T-helper 1 cell treated with Interleukin-12 subunit alpha and Interleukin-12 subunit beta and Interleukin-4 antibody, amounts not matched to agents 30 μg/mL and 1 μg/mL, for 36 hours (primary cell): ENCODE data around the gene PLEKHM1.

ENCODE experiments used
- H3K27ac Mint-ChIP-seq: one replicate; pipeline ENCODE4 v1.8.0; 2021; ENCODE audit warnings: mild to moderate bottlenecking, mixed read lengths
- H3K27me3 Mint-ChIP-seq: one replicate; pipeline ENCODE4 v1.8.0; 2021; ENCODE audit warnings: low read depth, mixed read lengths
- H3K36me3 Mint-ChIP-seq: one replicate; pipeline ENCODE4 v1.8.0; 2021; ENCODE audit warnings: low read depth, mixed read lengths
- H3K4me1 Mint-ChIP-seq: one replicate; pipeline ENCODE4 v1.8.0; 2021; ENCODE audit warnings: low read depth, mixed read lengths
- H3K4me3 Mint-ChIP-seq: one replicate; pipeline ENCODE4 v1.8.0; 2021; ENCODE audit warnings: mild to moderate bottlenecking, moderate library complexity, mixed read lengths
- H3K9me3 Mint-ChIP-seq: one replicate; pipeline ENCODE4 v1.8.0; 2021; ENCODE audit warnings: mixed read lengths

The PLEKHM1 gene

DNA sequence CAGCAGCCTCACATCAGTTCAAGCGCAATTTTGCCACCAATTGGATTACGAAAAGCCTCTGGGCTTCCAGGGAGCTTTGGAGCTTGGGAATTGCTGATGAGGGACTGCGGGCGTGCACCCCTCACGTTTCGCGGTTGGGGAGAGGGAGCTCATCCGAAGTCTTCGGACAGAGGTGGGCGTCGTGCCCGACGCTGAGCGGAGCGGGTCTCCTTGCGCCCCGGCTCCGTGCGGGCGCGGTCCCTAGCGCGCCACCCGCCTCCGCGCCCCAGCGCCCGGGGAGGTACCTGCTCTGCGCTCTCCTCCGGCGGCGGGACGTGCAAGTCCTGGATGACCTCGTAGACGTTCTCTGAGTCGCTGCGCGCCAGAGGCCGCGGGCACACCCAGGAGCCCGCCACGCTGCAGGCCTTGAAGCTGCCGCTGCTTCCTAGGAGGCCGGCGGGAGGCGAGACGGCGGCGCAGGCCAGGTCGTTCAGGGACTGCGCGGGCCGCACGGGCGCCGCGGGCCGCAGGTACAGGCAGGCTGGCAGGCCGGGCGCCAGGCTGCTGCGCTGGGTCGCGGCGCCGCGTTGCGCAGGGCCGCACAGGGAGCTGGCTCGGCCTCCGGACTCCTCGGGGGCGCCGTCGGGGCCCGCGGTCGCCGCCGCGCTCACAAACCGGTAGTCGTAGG, 61.0 kb downstream of the PLEKHM1 start:
- H3K27ac Mint-ChIP-seq, result no peak overlapping the region
- no peaks in the 10 kb centered on the region for H3K27me3 Mint-ChIP-seq
- H3K9me3 Mint-ChIP-seq, result no peaks in the 10 kb centered on the region
- no peak overlapping the region for H3K4me3 Mint-ChIP-seq
- H3K4me1 Mint-ChIP-seq, result peaks cover 15% of the 10 kb centered on the region
- peaks cover 9% of the 10 kb centered on the region for H3K36me3 Mint-ChIP-seq

DNA sequence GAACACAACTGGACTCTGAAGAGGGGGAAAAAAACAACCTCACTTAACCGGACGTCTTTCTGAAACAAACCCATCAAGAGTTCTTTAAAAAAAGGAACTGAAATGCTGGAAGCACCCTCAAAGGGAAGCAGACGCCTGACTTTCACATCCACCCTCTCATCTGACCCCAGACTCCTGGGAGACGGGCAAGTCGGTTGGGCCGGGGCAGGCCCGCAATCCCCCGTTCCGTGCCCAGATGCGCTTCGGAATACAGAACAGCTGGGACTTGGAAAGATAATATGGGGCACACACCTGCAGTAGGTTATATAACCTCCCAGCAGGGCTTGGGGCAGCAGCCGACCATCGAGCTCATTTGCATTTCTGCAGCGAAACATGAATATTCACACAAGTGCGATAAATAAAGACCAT, 61.6 kb downstream of the PLEKHM1 start:
- no peaks in the 10 kb centered on the region for H3K9me3 Mint-ChIP-seq
- peaks cover 9% of the 10 kb centered on the region for H3K36me3 Mint-ChIP-seq
- H3K4me3 Mint-ChIP-seq, result peak overlapping the region; percentile 56
- peak overlapping the region; percentile 20 for H3K27ac Mint-ChIP-seq
- H3K4me1 Mint-ChIP-seq, result peaks cover 15% of the 10 kb centered on the region
- H3K27me3 Mint-ChIP-seq, result no peaks in the 10 kb centered on the region

GRCh38 chr17:45428050-45428617, 62.4 kb downstream of the PLEKHM1 start:
- Mint-ChIP-seq H3K36me3 (peaks cover 11% of the 10 kb centered on the region), H3K4me3 (peak overlapping the region; percentile 56), H3K4me1 (peaks cover 15% of the 10 kb centered on the region), H3K9me3 (no peaks in the 10 kb centered on the region), H3K27me3 (no peaks in the 10 kb centered on the region), H3K27ac (peak overlapping the region; percentile 13)

GRCh38 chr17:45427181-45427835, 63.2 kb downstream of the PLEKHM1 start:
- H3K4me1 Mint-ChIP-seq, result peaks cover 15% of the 10 kb centered on the region
- H3K9me3 Mint-ChIP-seq, result no peaks in the 10 kb centered on the region
- peaks cover 11% of the 10 kb centered on the region for H3K36me3 Mint-ChIP-seq
- H3K27me3 Mint-ChIP-seq, result no peaks in the 10 kb centered on the region
- no peak overlapping the region for H3K27ac Mint-ChIP-seq
- no peak overlapping the region for H3K4me3 Mint-ChIP-seq

- H3K27me3 Mint-ChIP-seq, result no peaks in the 10 kb centered on the region
- no peak overlapping the region for H3K27ac Mint-ChIP-seq
- H3K4me1 Mint-ChIP-seq, result peaks cover 15% of the 10 kb centered on the region
- H3K9me3 Mint-ChIP-seq, result no peaks in the 10 kb centered on the region
- peaks cover 11% of the 10 kb centered on the region for H3K36me3 Mint-ChIP-seq
- no peak overlapping the region for H3K4me3 Mint-ChIP-seq
Measured at GRCh38 chr17:45426561-45426960, 64.0 kb downstream of the PLEKHM1 start.

DNA sequence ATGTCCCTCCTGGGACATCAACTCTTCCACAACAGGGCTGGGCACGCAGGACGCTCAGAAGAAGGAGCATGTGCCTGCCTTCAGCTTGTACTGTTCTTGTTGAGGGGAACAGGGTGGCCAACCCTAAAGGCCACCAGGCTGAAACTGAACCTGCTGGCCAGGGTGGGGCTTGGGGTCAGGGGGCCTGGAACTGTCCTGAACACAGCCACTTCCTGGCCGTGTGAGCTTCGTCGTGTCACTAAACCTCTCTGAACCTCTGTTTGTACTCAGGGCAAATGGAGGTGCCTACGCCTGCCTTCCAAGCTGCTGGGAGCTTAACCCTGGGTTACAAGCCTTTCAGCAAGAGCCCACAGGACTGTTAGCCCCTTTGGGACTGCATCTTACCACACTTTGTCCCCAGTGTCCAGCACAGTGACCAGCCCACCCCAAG, 64.5 kb downstream of the PLEKHM1 start:
- H3K4me1 Mint-ChIP-seq, result peaks cover 15% of the 10 kb centered on the region
- no peak overlapping the region for H3K4me3 Mint-ChIP-seq
- no peak overlapping the region for H3K27ac Mint-ChIP-seq
- no peaks in the 10 kb centered on the region for H3K27me3 Mint-ChIP-seq
- peaks cover 11% of the 10 kb centered on the region for H3K36me3 Mint-ChIP-seq
- no peaks in the 10 kb centered on the region for H3K9me3 Mint-ChIP-seq

GRCh38 chr17:45425125-45425983, 65.2 kb downstream of the PLEKHM1 start:
- Mint-ChIP-seq H3K4me1 (peaks cover 11% of the 10 kb centered on the region), H3K4me3 (no peak overlapping the region), H3K36me3 (peaks cover 7% of the 10 kb centered on the region)

DNA sequence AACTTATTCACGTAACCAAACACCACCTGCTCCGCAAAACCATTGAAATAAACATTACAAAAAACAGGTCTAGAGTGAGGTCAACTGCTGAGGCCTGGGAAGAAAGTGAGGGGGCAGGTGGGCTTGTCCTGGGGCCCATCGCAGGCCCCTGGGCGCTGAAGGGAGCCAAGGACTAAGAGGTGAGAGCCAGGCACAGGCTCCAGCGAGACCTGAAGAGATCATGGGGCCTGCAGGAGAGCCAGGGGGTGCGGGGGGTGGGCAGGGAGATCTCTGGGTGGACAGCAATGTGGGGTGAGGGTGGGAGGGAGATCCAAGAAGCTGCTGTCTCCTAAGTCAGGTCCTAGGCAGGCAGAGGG, 65.8 kb downstream of the PLEKHM1 start:
- H3K4me3 Mint-ChIP-seq, result no peak overlapping the region
- peaks cover 11% of the 10 kb centered on the region for H3K4me1 Mint-ChIP-seq
- H3K27me3 Mint-ChIP-seq, result no peaks in the 10 kb centered on the region
- no peaks in the 10 kb centered on the region for H3K9me3 Mint-ChIP-seq
- peaks cover 9% of the 10 kb centered on the region for H3K36me3 Mint-ChIP-seq
- no peak overlapping the region for H3K27ac Mint-ChIP-seq

More at GRCh38 chr17:45425125-45425983, 65.2 kb downstream of the PLEKHM1 start:
- Mint-ChIP-seq H3K9me3 (no peaks in the 10 kb centered on the region), H3K27me3 (no peaks in the 10 kb centered on the region), H3K27ac (no peak overlapping the region)

- Mint-ChIP-seq H3K9me3 (no peaks in the 10 kb centered on the region), H3K36me3 (peaks cover 7% of the 10 kb centered on the region), H3K4me1 (peaks cover 11% of the 10 kb centered on the region), H3K27ac (no peak overlapping the region), H3K4me3 (no peak overlapping the region), H3K27me3 (no peaks in the 10 kb centered on the region)
Measured at GRCh38 chr17:45423975-45424335, 66.6 kb downstream of the PLEKHM1 start.

- Mint-ChIP-seq H3K9me3 (no peaks in the 10 kb centered on the region), H3K4me1 (peaks cover 6% of the 10 kb centered on the region), H3K27me3 (no peaks in the 10 kb centered on the region), H3K27ac (peak overlapping the region; percentile 34), H3K4me3 (no peak overlapping the region), H3K36me3 (peaks cover 4% of the 10 kb centered on the region)
Measured at GRCh38 chr17:45423304-45423974, 67.1 kb downstream of the PLEKHM1 start.

GRCh38 chr17:45414990-45415881, 75.3 kb downstream of the PLEKHM1 start:
- Mint-ChIP-seq H3K27ac (peak overlapping the region; percentile 46), H3K9me3 (no peaks in the 10 kb centered on the region), H3K27me3 (no peaks in the 10 kb centered on the region), H3K4me1 (peaks cover 20% of the 10 kb centered on the region), H3K4me3 (no peak overlapping the region), H3K36me3 (peaks cover 5% of the 10 kb centered on the region)

GRCh38 chr17:45413498-45413923, 77.0 kb downstream of the PLEKHM1 start:
- peaks cover 34% of the 10 kb centered on the region for H3K4me1 Mint-ChIP-seq
- no peaks in the 10 kb centered on the region for H3K27me3 Mint-ChIP-seq
- H3K9me3 Mint-ChIP-seq, result no peaks in the 10 kb centered on the region
- H3K36me3 Mint-ChIP-seq, result peaks cover 11% of the 10 kb centered on the region
- H3K4me3 Mint-ChIP-seq, result no peak overlapping the region
- H3K27ac Mint-ChIP-seq, result no peak overlapping the region

GRCh38 chr17:45411348-45412105, 79.0 kb downstream of the PLEKHM1 start:
- Mint-ChIP-seq H3K27ac (peak overlapping the region; percentile 97), H3K9me3 (no peaks in the 10 kb centered on the region), H3K36me3 (peaks cover 17% of the 10 kb centered on the region), H3K4me1 (peaks cover 45% of the 10 kb centered on the region), H3K27me3 (no peaks in the 10 kb centered on the region), H3K4me3 (peak overlapping the region; percentile 99)
